OCI-M2 (cell line): ENCODE results near the gene RNF213.
"Not testable (repeated sequence)": the region's sequence is repeated elsewhere in the genome, so short reads cannot be mapped to it uniquely, and the experiment has no call there.

Experiments used
- DNase-seq: peaks from one replicate; lab custom pipeline; 2025; ENCODE audit not compliant: unreplicated experiment; lab: John Stamatoyannopoulos, UW

RNF213 gene

GRCh38 chr17:80291691-80292487 is 31.2 kb downstream of the RNF213 start:
- DNase-seq = no peak

GRCh38 chr17:80292521-80292971 is 31.9 kb downstream of the RNF213 start:
- no peak for DNase-seq

- DNase-seq = no peak
Measured at GRCh38 chr17:80294210-80294609, 33.6 kb downstream of the RNF213 start.

GRCh38 chr17:80294653-80295052 is 34.0 kb downstream of the RNF213 start:
- DNase-seq = no peak

- DNase-seq = no peak
Measured at GRCh38 chr17:80295146-80295545, 34.5 kb downstream of the RNF213 start.

- DNase-seq = no peak
Measured at GRCh38 chr17:80295559-80295958, 34.9 kb downstream of the RNF213 start.

GRCh38 chr17:80296221-80296620 is 35.6 kb downstream of the RNF213 start:
- DNase-seq = no peak

- DNase-seq = no peak
Measured at GRCh38 chr17:80297996-80298560, 37.4 kb downstream of the RNF213 start.

GRCh38 chr17:80299350-80300100 is 38.9 kb downstream of the RNF213 start:
- DNase-seq = not testable (repeated sequence)

- not testable (repeated sequence) for DNase-seq
Measured at GRCh38 chr17:80300756-80301155, 40.1 kb downstream of the RNF213 start.

- DNase-seq = no peak
Measured at GRCh38 chr17:80303824-80304223, 43.2 kb downstream of the RNF213 start.

- no peak for DNase-seq
Measured at GRCh38 chr17:80307994-80308691, 47.5 kb downstream of the RNF213 start.

- no peak for DNase-seq
Measured at GRCh38 chr17:80308692-80309517, 48.3 kb downstream of the RNF213 start.

- no peak for DNase-seq
Measured at GRCh38 chr17:80311216-80311827, 50.7 kb downstream of the RNF213 start.

GRCh38 chr17:80312621-80313135 is 52.0 kb downstream of the RNF213 start:
- no peak for DNase-seq

- DNase-seq = no peak
Measured at GRCh38 chr17:80313160-80313829, 52.6 kb downstream of the RNF213 start.

GRCh38 chr17:80313946-80314345 is 53.3 kb downstream of the RNF213 start:
- not testable (repeated sequence) for DNase-seq

GRCh38 chr17:80315517-80316182 is 55.0 kb downstream of the RNF213 start:
- no peak for DNase-seq

GRCh38 chr17:80316431-80316830 is 55.8 kb downstream of the RNF213 start:
- no peak for DNase-seq
